ENCODE measurements around the gene KLHL22.
"Not testable (repeated sequence)": the region's sequence is repeated elsewhere in the genome, so short reads cannot be mapped to it uniquely, and the experiment has no call there.

DNA sequence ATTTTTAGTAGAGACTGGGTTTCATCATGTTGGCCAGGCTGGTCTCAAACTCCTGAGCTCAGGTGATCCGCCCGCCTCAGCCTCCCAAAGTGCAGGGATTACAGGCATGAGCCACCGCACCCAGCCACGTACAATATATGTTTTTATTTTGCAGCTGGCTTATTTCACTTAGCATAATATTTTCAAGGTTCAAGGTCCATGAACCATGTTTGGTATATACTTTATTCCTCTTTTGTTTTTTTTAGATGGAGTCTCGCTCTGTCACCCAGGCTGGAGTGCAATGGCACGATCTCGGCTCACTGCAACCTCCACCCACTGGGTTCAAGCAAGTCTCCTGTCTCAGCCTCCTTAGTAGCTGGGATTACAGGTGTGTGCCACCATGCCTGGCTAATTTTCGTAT lies 43.3 kb upstream of the KLHL22 start:
- TF ChIP-seq, protein P1, sequence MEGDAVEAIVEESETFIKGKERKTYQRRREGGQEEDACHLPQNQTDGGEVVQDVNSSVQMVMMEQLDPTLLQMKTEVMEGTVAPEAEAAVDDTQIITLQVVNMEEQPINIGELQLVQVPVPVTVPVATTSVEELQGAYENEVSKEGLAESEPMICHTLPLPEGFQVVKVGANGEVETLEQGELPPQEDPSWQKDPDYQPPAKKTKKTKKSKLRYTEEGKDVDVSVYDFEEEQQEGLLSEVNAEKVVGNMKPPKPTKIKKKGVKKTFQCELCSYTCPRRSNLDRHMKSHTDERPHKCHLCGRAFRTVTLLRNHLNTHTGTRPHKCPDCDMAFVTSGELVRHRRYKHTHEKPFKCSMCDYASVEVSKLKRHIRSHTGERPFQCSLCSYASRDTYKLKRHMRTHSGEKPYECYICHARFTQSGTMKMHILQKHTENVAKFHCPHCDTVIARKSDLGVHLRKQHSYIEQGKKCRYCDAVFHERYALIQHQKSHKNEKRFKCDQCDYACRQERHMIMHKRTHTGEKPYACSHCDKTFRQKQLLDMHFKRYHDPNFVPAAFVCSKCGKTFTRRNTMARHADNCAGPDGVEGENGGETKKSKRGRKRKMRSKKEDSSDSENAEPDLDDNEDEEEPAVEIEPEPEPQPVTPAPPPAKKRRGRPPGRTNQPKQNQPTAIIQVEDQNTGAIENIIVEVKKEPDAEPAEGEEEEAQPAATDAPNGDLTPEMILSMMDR (IDR thresholded peaks at IDR 0.05) = not testable (repeated sequence)
- not testable (repeated sequence) for TF ChIP-seq POLR2A (IDR thresholded peaks at IDR 0.05)
